HG02943 (cell line): ENCODE results near the gene MEOX2.

Source experiments
- ATAC-seq: cut with Tn5 transposase; IDR thresholded peaks from one replicate; pipeline ENCODE4 v1.9.1; 2021; ENCODE audit warnings: mild to moderate bottlenecking, low read depth, moderate library complexity; ENCODE audit not compliant: unreplicated experiment

MEOX2 gene

GRCh38 chr7:15686295-15686956 is at the start of gene MEOX2:
MEOX2 (minus strand) TSS chr7:15686683; CDS start chr7:15686402, 281 bp downstream.
- no peak for ATAC-seq

DNA sequence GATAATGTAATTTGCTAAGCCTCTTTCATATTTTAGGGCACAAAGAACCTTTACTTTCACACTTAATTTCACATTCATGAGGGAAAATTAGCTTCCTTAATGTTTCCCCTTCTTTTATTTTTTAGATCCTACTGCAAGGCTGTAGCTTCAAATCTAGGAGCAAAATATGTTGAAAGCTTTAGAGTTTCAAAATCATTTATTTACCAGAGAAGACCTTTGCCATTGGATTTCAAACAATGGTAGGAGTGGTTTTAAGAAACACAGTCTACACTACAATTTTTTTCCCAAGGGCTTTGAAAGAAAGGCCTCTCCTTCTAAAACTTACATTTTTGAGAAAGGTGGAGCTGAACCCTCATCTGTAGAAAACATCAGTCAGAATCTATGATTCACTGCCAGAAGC is 43.3 kb upstream of the MEOX2 start:
- no peak for ATAC-seq

GRCh38 chr7:15725051-15725450 is 38.6 kb upstream of the MEOX2 start:
- no peak for ATAC-seq

GRCh38 chr7:15723841-15724240 is 37.4 kb upstream of the MEOX2 start:
- ATAC-seq: no peak

DNA sequence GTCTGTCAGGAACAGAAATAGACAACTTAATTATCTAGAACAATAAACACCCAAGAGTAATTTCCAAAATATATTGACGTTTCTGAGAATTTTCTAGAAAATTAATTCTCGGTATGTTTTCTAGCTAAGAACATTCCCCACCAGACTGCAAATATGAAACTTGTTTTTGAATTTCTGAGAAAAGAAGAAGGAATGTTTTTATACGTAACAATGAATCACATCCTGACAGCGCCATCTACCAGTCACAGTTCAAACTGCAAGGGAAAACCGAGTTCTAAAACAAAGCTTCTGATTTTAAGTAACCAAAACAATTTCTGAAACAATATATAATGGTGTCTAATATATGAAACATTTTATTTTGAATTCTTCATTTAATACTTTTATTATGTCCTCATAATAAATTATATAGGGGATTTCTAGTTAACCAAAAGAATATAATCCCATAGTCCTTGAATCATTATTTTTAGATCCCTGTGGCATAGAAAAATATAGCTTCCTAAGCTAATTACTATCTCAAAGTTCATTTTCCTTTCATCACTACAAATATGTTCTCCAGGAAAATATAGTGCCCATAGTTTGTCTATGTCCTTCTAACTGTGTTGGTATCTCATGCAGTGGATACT is 34.5 kb upstream of the MEOX2 start:
- ATAC-seq: no peak

GRCh38 chr7:15719311-15719710 is 32.8 kb upstream of the MEOX2 start:
- ATAC-seq: no peak

DNA sequence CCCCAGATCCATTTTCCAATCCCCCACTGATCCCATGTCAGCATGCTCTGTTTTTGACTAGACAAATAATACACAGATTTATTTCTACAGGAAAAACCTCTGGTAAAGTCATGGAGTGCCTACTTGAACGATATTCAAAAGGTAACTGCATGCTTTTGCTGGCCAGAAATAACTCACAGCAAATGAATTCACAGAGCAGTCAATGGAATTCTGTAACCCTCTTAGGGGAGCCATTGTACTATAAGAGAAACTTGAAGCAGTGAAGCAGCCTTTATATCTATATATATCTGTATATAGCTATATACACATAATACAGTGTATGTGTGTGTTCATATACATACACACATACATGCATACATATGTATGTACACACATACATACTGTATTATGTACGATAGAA is 29.0 kb upstream of the MEOX2 start:
- no peak for ATAC-seq

DNA sequence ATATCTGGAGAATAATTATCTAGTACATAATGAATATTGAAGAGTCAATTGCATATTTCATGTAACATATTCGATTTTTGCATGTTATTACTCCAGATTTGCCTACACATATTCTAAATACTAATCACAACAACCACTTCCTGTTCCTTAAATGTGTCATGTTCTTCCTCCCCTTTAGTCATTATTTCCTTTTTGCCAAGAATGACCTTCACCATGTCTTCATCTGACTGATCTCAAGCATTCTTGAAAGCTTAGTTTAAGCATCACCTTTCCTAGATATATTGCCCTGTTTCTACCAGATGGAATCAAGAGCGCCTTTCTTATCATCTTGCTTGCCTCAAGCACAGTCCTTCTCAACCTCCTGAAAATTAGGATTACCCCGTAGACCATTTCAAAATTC is 23.5 kb upstream of the MEOX2 start:
- no peak for ATAC-seq

- ATAC-seq: no peak
Measured at GRCh38 chr7:15707570-15707969, 21.1 kb upstream of the MEOX2 start.

- no peak for ATAC-seq
Measured at GRCh38 chr7:15703732-15704131, 17.2 kb upstream of the MEOX2 start.

- ATAC-seq: no peak
Measured at GRCh38 chr7:15692501-15693020, 6.1 kb upstream of the MEOX2 start.

GRCh38 chr7:15688911-15689310 is 2.4 kb upstream of the MEOX2 start:
- ATAC-seq: no peak

DNA sequence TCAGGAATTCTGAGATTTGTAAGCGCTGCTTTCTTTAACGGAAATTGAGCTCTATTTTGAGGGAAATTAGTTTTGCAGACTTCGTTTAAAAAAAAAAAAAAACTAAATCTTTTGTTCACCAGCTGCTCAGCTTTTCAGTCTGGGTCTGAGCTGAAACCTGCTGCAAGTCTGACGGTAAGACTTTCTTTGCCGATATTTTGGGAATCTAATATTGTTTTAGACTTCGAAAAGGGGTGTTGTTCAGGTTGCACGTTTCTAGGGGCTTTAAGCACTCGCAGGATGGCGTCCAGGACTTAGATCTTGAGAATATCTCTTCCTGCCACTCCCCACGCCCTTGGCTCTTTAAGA is 1.8 kb upstream of the MEOX2 start:
- no peak for ATAC-seq

DNA sequence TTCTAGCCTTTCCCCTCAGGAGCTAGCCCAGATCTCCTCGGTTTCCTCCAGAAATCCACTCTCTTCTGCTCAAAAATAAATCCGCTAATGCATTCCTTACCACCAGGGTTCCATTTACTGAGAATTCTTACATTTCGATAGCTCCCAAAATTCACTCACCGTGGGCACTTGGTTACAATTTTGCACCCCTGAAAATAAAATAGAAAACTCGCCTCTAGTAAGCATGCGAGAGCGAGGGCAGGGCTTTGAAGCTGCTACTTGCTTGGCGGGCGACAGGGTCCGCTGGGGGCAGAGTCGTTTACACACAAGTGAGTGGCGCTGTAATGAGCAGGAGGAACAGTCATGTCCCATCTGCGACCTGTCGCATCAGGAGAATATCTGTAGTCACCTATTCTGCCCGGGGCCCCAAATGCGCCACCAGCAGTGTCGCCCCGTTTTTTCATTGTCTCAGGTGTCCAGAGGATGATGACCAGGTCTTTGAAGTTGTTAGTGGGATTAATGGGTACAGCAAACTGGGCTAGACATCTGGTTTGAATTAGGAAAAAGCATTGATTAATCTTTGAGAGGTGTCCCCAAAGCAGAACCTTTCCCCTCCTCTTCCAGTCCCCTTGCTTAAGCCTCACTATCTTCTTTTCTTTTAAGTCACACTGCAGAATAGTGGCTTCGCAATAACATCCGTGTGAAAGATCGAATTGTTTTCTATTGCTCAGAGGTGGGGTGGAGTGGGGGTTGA is 1.2 kb upstream of the MEOX2 start:
- ATAC-seq: no peak

- ATAC-seq: no peak
Measured at GRCh38 chr7:15686957-15687545, 568 bp upstream of the MEOX2 start.

DNA sequence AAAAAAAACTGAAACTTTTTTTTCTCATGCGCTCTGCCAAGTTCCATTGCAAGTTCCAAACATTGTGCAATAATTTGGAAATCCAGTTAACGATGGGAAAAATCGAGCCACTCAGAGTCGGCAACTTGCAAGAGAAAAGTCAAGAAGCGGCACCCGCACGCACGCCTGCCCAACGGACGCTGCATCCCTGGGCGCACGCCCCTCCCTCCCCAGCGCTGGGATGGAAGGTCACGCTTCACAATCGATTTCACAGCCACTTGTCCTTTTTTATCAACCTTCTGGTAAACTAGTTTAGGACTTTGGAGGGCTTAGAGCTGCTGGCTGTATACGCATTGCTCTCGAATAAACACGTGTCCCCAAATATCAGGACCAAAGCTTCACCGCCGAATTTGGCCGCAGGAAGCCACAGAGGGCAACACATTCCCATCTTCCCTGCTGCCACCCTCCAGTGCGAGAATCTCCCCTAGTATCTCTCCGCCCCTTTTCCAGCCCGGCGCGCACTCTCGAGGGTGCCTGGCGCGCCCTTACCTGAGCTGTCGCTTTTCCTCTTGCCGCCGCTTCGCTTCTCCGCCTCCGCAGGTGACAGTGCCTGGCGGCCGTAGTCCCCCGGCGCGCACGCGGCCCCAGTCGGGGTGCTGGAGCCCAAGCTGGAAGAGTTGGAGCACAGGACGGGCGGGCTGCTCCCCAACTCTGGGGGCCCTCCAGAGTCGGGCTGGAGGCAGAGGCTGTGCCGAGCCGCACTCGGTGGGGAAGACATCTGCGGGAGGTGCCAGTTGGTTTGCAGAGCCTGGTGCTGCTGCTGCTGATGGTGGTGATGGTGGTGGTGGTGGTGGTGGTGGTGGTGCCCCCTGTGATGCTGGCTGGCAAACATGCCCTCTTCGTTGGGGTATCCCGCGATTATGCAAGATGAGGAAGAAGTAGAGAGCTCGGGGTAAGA is 857 bp downstream of the MEOX2 start:
- no peak for ATAC-seq

GRCh38 chr7:15684871-15685270 is 1.6 kb downstream of the MEOX2 start:
- ATAC-seq: no peak

DNA sequence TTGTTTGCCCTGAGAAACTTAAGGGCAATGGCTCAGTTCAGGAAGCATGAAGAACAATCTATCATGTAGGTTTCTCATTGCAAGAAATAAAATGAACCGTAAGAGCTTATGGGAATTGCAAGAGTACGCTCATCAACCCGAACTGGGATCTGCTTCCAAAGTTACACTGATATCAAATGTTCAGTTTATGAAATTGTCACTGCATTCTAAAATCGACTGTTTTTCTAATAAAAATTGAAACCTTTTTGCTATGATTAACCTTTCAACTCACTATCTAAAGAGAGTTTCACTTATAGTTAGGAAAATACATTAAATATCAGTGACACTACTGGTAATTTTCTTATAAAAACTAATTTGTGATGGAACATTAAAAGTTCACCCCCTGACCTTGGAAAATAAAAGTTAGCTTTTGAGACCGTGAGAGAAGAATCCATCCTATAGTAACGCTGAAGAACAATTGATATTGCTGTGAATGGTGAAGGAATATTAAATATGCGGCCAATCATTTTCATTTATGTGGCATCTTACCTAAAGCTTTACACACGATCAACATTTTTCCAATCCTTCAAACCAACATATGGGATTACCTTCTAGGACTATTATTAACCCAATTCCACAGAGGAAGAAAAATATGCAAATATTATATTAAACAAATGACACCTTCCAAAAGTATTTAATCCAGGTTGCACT is 2.2 kb downstream of the MEOX2 start:
- ATAC-seq: no peak

DNA sequence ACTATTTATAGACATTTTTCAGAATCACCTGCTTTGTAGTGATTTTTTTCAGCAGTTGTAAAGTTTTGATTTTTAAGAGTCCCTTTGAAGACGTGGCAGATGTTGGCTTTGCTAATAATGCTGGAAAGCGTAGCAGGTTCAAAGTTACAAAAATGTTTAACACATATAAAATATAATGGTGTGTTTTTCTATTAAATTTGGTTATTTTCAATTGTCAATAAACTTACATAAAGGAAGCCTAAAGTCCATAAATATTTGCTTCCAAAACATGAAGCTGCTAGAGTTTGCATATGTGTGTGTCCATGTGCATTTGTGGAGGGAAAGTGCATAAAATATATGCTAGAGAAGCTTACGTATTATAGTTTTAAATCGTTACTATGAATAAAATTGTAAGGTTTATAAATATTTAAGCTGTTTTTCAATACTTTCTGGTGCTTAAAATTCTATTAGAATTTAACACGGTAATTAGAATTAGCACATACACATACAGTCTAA is 3.7 kb downstream of the MEOX2 start:
- no peak for ATAC-seq
